Epidermal melanocyte (primary cell): Measurements from ENCODE around the gene EPB41.
"Not testable (repeated sequence)": the region's sequence is repeated elsewhere in the genome, so short reads cannot be mapped to it uniquely, and the experiment has no call there.

ENCODE experiments used
- DNase-seq: peaks from one replicate; pipeline ENCODE4 v3.0.0; 2011; ENCODE audit warnings: low spot score; ENCODE audit not compliant: insufficient read length

The EPB41 gene

DNA sequence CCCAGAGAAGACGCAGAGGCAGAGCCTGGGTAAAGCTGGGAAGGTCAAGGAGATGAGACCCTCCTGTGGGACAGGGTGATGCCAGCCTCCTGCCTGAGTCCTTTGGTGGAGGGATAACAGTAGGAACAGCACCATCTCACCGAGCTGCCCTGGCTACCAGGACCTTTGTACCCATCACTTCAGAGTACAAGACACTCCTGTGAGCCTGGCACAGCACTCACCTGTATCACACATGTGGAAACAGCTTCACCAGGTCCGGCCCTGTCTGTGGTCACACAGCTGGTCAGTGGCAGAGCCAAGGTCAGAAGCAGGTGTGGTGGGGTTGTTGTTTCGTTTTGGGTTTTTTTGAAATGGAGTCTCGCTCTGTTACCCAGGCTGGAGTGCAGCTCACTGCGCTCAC, 214.4 kb downstream of the EPB41 start:
- no peak for DNase-seq

DNA sequence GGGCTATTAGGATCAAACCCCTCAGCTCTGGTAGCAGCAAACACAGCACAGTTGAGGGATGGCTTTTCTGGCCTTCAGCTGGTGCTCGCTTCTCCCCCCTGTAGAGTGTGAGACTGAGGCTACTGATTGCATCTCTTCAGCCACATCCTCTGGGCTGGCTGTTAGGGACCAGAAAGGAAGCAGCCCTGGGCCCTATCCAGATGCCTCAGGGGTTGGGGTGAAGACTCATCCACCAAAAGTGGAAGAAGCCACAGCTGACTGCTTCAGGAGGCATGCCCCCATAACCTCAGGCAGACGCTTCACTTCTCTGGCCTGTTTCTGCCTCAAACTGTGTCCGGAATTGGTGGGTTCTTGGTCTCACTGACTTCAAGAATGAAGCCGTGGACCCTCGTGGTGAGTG, 215.5 kb downstream of the EPB41 start:
- no peak for DNase-seq

DNA sequence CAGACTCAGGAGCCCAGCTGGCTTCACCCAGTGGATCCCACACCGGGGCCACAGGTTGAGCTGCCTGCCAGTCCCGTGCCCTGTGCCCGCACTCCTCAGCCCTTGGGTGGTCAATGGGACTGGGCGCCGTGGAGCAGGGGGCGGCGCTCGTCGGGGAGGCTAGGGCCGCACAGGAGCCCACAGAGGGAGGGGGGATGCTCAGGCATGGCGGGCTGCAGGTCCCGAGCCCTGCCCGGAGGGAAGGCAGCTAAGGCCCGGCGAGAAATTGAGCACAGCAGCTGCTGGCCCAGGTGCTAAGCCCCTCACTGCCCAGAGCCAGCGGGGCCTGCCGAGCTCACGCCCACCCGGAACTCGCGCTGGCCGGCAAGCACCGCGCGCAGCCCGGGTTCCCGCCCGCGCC, 216.7 kb downstream of the EPB41 start:
- DNase-seq = not testable (repeated sequence)

DNA sequence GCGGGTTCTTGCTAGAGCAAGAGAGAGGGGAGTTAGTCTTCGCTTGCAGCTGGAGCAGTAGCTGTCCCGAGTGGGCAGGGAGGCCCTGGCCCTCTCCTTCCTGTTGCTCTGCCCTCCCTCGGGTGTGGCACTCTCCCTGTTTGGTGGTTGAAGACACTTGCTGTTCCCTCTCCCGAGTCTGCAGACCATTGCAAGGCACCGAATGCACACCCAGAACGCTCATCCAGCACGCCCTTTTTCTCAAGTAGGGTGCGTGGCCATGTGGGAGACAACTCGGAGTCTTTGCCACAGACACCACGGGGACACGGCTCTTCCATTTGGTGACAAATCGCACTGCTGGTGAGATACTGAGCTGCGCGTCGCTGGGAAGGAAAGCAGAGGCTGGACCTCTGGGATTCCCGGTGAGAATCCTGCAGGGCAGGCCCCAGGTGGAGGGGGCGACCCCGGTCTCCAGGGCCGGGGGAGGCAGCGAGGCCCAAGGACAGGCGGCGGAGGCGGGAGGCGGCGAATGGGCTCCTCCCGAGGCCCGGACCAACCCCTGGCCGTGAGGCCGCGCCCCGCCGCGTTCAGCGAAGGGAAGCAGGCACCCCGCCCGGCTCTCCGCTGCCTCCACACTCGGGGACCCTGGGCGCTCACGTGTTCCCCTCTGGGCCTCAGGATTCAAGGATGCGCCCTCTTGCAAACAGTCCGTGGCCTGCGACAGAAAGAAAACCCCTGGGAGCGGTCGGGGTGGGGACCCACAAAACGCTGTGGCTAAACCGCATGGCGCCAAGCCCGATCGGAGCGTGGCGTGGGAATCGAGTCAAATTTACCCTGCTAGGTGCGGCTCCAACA, 219.7 kb downstream of the EPB41 start:
- DNase-seq = no peak

DNA sequence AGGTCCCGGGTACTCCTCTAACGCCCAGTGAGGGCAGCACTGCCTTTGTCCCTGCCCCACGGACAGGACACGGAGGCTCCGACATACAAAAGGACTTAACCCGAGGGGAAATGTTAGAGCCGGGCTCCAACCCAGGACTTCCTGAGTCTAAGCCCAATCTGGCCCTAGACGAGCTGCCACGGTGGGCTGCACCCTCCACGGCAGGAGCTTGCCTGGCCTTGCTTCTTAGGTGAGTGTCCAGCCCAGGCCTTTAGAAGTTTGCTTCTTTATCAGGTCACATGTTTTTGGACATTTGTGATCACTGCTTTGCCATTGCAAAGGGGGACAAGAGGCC, 220.3 kb downstream of the EPB41 start:
- no peak for DNase-seq

DNA sequence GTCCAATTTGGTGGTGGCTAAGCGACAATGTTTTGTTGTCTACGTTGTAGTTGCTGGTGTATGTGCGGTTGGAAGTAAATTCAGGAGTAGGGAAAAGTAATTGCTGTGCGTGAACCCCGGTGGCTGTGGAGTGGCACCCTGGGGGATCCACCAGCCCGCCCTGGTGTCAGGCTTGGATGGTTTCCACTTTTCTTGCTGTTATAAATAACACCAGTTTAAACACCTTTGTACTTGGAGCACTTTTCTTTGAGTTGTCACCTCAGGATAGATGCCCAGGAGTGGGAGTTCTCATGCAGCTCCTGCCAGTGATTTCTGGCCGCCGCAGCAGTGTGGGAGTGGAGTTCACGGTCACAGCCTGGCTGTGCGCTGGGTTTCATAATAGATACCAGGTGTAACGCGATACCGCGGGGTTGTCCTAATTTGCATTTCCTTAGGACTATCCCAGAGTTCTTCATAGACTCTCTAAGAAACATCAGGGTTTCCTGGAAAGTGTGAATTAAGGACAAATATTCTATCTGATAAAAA, 222.1 kb downstream of the EPB41 start:
- DNase-seq = no peak

DNA sequence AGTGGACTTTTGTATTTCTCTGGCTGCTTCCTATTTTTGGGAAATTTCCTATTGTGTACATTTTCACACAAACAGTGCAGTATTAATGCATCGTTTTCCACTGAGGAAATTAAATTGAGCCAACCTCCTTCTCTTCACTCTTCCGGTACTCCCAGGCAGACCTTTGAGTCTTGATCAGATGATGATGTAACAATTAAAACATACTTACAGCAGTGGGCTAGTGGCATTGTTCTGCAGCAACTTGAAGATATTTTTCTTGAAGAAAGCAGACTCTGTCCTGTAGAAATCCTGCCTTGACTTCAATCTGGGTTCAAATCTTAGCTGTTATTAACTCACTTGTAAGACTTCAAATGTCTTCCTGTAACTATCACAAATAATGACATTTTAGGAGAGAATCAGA, 228.3 kb downstream of the EPB41 start:
- no peak for DNase-seq

DNA sequence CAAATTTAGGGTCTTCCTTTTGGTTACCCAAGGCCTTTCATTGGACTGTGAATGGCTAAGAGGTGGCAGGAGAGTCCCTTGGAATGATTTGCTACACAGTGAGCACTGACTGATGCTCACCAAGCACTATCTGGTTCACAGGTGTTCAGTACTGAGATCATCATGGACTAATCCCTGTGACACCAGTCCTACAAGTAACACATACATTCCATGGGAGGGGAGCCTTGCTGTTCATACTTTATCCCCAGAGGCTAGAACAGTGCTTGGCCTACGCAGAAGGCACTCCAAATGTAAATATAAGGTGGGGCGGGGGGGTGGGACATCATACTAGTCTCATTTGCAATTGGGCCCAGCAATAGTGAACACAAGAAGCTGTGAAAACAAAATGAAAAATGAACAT, 229.8 kb downstream of the EPB41 start:
- no peak for DNase-seq

DNA sequence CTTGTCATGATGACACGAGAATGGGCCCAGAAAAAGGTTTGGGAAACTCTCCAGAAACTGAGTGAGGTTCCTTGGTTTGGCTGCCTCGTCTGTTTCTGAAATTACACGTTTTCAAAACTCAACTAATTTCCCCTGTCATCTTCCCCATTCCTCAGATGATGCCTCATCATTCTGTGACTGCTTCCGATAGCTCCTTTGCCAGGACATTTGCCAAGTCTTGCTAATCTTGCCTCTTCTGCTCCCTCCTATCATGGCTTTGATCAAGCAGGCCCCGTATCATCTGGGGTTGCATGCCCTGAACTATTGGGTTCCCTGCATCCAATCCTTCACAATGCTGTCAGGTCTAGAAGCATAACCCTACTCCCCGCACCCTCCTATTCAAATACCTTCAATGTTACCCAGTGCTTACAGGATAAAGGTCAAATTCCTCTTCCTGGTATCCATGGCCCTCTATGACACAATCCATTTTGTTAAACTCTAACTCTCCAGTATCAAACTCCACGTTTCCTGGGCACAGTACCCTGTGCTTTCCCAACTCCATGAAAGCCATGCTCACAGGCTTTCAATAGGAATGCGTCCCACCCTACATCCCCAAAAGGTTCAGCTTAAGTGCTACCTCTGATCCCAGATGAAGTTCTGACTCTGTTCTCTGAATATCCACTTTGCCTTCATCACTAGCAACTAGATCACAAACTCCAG, 231.5 kb downstream of the EPB41 start:
- DNase-seq = no peak

DNA sequence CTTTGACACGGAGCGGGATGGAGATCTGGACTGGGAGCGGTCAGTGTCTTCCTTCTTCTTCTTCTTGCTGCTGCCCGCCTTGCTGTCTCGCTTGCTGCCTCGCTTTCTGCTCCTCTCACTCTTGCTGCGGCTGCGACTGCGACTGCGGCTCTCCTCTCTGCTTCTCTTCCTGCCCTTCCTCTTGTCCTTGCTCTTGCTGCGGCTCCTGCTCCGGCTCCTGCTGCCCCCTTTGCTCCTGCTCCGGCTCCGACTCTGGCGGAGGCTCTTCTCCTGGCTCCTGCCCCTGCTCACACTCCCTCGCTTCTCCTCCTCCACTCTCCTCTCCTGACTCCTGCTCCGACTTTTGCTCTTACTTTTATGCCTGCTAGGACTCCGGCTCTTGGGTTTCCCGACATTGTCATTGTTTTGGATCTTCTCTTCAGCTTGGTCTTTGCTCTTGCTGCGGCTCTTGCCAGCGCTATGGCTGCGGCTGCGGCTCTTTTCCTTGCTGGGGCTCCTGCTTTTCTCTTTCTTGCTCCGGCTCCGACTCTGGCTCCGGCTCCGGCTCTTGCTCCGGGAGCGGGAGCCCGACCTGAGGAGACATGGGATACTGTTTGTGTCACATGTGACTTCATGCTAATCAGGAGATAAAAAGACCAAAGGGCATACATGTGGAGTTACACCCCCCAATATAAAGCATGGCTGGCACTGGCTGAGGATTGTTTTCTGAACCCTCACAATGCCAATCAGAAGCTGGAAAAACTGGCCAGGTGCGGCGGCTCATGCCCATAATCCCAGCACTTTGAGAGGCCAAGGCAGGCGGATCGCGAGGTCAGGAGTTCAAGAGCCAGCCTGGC, 234.5 kb downstream of the EPB41 start:
- DNase-seq = no peak

DNA sequence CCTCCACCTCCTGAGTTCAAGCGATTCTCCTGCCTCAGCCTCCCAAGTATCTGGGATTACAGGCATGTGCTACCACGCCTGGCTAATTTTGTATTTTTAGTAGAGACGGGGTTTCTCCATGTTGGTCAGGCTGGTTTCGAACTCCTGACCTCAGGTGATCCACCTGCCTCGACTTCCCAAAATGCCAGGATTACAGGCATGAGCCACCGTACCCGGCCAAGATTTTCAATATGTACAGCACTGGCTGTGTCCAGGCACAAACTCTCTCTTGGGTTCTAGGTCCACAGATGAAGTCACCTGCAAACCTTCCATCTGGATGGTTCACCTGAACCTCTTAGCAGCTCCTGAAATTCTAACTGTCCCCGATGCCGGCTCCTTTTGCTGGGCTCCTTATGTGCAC, 236.0 kb downstream of the EPB41 start:
- not testable (repeated sequence) for DNase-seq

DNA sequence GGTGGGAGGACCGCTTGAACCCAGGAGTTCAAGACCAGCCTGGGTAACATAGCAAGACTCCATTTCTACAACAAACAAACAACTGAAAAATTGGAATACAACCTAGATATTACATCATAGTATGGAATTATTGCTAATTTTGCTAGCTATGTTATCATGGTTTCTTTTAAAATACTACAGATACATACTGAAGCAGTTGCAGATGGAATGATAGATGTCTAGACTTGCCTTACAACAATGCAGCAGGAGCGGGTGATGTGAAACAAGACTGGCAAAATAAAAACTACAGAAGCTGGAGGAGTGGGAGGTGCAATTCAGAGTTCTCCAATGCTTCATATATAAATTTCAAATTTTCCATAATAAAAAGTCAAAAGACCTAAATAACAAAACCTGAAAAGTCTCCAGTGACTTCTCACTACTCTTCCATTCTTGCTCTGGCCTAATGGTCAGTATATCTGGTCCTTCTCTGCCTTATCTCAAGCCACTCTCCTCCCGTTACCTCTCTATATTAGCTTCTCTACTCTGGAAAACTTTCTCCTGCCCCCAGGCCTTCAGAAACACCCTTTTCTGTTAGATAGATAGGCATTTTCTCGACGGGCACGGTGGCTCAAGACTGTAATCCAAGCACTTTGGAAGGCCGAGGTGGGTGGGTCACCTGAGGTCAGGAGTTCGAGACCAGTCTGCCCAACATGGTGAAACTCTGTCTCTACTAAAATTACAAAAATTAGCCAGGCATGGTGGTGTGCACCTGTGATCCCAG, 237.9 kb downstream of the EPB41 start:
- no peak for DNase-seq

DNA sequence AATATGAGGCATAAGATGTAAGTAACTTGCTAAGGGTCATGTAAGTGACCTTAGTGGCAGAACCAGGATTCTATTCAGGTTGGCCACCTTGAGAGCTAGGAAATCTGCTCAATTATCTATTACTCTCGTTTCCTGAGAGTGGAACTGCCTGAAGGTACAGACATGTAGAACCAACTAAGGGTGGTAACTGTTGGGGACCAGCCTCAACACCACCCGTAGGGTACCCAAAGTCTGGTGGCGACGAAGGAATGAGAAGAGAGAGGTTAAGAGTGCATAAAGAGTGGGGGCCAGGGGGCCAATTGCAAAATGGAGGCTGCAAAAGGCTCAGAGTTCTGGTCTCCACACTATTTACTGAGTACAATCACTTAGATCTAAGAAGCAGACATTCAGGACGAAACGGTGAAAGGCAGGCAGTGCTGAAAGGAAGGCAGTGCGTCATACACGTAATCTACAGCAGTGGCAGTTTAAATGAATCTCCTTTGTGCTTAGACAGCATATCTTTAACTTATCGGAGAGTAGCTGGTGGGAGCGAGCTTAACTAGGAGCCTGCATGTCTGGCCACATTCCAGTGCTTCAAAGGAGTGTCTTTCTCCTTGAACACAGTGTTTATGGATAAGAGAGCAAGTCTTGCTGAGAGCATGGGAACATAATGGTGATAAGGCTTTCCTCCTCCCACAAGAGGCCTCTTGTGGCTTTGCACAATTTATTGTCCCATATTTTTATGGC, 242.3 kb downstream of the EPB41 start:
- DNase-seq = no peak

DNA sequence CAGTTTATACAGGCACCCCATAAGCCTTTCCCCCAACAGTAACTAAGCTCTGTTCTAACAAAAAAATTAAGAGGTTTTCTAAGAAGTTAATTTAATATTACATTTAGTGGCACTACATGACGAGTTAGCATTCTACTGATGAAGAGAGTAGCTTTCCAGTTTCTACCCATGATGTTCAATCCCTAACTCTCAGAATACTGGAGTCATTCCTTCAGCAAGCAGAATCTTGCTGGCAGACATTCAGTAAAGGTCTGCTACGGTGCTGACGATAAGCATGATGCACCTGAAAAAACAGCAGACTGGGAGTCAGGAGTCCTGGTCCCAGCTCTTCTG, 242.9 kb downstream of the EPB41 start:
- no peak for DNase-seq

DNA sequence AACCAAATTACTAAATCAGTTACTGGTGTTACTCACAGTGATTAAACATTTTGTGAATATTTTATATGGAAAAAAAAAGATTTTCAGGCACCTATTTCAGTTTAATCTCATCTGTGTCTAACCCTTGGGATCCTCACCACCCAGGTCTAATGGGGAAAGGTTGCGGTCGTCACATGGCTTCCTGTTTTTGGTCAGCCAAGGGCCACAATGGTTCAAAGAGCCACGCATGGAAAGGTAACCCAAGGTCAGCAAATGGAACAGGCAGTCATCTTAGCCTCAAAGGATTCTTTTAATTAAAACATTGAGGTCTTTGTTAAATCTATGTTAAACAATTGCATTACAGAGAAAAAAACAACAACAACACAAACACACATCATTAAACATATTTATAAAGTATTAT, 245.4 kb downstream of the EPB41 start:
- DNase-seq = no peak

DNA sequence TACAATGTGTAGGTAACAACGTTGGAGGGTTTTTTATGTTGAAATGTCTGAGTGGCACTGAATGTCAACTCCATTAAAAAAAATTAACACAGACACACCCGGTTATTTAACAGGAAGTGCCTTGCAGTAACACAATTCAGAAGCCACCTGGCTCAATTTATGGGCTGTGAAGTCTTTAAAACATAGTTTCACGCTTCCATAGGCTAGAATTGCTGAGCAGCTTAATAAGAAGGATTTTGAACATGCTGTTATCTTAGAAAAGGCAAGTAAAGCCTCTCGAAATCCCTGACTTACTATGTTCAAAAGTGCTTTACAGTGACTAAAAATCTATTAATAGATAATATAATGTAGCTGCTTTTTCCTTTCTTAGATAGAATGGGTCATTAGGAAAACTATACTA, 247.7 kb downstream of the EPB41 start:
- DNase-seq = no peak

DNA sequence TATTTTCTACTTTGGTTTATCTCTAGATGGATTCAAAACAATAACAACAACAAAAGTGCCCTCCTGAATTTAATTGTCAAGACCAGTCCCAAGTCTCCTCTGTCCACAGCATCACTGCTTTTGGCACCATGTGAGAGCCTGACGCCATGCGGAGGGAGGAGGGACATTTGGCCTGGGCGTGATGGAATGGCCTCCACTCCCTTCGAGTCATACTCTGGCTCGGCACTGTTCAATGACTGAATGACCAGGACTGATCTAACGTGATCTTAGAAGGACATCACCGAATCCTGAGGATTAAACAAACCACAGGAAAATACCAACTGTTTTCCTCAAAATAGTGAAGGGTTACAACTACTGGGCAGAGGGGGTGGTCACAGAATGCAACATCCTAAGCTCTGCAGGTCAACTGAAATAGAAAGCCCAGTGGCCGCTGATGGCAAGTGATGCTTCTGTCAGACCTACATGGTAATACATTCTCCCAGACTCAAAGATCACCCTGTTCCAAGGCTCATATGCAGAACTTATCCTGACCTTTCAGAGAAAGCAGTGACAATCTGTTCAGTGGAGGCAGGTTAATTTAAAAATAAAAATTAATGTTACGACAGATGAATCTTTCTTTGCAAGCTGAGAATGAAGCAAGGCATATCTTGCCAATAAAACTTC, 248.2 kb downstream of the EPB41 start:
- DNase-seq = no peak

DNA sequence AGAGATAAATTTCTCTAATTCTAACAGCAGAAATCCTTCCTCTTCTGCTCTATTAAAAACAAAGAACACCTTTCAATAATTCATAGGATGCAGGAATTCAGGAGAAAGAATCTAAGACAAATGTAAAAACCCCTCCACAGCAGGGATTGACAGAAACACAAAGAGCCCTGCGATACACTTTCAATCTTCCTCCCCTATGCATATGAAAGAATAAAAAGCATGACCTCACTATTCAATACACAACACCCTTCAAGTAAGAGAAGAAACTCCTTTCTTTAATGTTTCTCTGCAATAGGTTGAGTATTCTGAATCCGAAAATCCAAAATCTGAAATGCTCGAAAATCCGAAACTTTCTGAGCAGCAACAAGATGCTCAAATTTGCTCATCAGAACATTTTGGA, 250.2 kb downstream of the EPB41 start:
- DNase-seq = no peak

DNA sequence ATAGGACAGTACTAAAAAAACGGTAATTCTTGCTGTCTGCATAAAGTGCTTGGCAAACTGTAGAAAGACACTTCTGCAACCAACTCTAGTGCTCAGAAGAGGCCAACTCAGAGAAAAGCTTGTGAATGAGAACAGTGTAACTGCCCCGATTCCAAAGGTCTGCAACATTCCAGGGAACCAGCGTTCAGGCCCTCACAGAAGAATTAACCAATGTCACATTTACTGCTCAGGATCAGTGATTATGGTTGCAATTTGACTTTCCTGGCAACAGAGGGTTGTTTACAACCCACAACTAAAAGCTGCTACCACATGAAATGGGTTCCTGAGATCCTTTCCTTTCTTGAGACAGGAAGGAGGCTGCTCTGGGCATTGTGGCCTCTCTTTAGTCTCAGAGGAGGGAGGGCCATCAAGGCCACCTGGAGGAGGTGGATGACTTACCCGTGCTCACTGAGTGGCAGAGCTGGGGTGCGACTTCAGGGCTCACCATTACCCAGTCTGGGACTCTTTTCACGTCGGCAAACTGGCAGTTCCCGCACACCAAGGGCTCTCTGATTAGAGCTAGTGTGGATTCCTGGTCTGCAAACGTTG, 252.0 kb downstream of the EPB41 start:
- no peak for DNase-seq

DNA sequence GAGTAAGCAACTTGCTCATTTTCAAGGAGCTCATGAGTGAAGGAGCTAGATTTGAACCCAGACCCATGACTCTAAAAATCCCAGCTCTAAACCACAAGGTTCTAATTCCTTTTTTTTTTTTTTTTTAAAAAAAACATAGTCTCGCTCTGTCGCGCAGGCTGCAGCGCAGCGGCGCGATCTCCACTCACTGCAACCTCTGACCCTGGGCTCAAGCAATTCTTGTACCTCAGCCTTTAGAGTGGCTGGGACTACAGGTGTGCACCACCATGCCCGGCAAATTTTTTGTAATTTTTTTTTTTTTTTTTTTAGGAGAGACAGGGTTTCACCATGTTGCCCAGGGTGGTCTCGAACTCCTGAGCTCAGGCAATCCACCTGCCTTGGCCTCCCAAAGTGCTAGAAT, 253.5 kb downstream of the EPB41 start:
- no peak for DNase-seq
